Peyer's patch (tissue), 4 donors: ENCODE measurements around the gene CSTB.

ENCODE experiments used
- POLR2A ChIP-seq, 2 donors: fragments of 450-650 bp; IDR thresholded peaks; one replicate each; pipeline ENCODE4 v1.5.1; 2017; ENCODE audit warnings: antibody characterized with exemption in 2 of 2, mild to moderate bottlenecking in 2 of 2, moderate library complexity in 2 of 2
- TF ChIP-seq, protein P1 (sequence below), 6 experiments: fragments of 450-650 bp in 4 of 6; fragments of 200-600 bp in 2 of 6; sonication (generic) in 1 of 6; IDR thresholded peaks; one replicate each; pipeline ENCODE4 v1.5.1; 2017 to 2019; ENCODE audit warnings: antibody characterized with exemption in 6 of 6, mild to moderate bottlenecking in 3 of 6, moderate library complexity in 1 of 6

DNA sequence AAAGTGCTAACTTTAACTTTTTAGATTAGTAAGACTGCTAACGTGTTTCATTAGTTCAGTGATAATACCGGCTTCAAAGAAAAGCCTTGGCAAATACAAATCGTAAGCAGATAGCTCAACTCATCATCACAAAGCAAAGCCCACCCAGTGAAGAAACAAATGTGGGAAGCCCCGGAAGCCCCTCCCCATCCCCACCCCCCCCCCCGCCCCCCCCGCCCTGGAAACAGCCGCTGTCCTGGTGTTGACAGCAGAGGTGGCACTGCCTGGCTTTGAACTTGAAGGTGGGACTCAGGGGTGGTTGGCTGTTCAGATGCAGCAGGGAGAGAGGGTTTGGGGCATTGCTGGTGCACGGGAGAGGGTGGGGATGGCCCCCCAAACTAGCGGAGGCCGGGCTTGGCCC lies 43.0 kb downstream of the CSTB start:
- TF ChIP-seq, protein P1, sequence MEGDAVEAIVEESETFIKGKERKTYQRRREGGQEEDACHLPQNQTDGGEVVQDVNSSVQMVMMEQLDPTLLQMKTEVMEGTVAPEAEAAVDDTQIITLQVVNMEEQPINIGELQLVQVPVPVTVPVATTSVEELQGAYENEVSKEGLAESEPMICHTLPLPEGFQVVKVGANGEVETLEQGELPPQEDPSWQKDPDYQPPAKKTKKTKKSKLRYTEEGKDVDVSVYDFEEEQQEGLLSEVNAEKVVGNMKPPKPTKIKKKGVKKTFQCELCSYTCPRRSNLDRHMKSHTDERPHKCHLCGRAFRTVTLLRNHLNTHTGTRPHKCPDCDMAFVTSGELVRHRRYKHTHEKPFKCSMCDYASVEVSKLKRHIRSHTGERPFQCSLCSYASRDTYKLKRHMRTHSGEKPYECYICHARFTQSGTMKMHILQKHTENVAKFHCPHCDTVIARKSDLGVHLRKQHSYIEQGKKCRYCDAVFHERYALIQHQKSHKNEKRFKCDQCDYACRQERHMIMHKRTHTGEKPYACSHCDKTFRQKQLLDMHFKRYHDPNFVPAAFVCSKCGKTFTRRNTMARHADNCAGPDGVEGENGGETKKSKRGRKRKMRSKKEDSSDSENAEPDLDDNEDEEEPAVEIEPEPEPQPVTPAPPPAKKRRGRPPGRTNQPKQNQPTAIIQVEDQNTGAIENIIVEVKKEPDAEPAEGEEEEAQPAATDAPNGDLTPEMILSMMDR (IDR thresholded peaks at IDR 0.05), result no peak
- no peak for TF ChIP-seq POLR2A (IDR thresholded peaks at IDR 0.05)
